ENCODE data around the gene REEP5. TPM values are rescaled to one million over a fixed set of nuclear protein-coding genes. Genes with fewer than 3 reads are reported as not detected.

The REEP5 gene
- total RNA-seq, 1 donor from 2014 or later = 96.4 TPM

DNA sequence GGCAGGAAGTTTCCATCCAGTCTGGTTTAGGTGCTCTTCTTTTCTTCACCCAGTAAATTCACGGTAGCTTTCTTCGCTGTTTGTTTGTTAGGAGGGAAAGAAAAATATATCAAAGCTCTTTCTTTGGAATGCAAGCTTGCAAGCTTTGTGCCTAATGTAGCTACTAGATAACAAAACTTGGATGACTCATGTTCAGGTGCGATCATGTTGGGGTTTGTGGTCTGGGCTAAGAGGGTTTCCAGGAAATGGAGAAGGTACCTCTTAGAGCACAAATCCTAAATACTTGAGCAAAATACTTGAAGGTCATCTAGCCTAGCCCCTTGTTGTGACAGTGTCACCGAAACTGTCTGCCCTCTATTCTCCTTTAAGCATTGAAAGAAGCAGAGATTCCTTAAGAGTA is 43.3 kb downstream of the REEP5 start:
- Histone ChIP-seq H3K36me3 (peaks cover 69% of the 10 kb centered on the region), H3K4me3 (no peak overlapping the region), H3K27me3 (ENCODE audit: low read depth) (no peaks in the 10 kb centered on the region), H3K9me3 (no peaks in the 10 kb centered on the region), H3K4me1 (no peaks in the 10 kb centered on the region), H3K27ac (no peak overlapping the region)
- peak; percentile 43 to 47 for ATAC-seq
- DNase-seq = no peak
- intact Hi-C loops (cut with DNase I) = no loop called here
- TF ChIP-seq, protein P1, sequence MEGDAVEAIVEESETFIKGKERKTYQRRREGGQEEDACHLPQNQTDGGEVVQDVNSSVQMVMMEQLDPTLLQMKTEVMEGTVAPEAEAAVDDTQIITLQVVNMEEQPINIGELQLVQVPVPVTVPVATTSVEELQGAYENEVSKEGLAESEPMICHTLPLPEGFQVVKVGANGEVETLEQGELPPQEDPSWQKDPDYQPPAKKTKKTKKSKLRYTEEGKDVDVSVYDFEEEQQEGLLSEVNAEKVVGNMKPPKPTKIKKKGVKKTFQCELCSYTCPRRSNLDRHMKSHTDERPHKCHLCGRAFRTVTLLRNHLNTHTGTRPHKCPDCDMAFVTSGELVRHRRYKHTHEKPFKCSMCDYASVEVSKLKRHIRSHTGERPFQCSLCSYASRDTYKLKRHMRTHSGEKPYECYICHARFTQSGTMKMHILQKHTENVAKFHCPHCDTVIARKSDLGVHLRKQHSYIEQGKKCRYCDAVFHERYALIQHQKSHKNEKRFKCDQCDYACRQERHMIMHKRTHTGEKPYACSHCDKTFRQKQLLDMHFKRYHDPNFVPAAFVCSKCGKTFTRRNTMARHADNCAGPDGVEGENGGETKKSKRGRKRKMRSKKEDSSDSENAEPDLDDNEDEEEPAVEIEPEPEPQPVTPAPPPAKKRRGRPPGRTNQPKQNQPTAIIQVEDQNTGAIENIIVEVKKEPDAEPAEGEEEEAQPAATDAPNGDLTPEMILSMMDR (IDR thresholded peaks at IDR 0.05) = no peak

DNA sequence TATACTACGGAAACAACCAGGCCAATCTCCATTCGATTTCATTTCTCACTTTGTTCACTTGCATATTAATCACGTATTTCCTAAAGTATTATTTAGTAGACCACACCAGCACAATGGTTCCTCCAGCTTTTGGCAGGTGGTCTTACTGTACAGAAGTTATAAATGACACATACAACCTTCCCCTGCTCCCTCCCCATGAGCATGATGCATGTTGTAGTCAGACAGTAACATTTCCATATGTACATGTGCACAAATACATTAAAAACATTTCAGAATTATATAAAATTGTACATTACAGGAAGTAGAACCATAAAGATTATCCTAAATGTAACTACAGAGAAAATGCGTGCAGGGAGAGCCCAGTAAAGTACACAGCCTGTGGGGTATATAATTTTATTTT is 43.9 kb downstream of the REEP5 start:
- intact Hi-C loops (cut with DNase I) = no loop called here

DNA sequence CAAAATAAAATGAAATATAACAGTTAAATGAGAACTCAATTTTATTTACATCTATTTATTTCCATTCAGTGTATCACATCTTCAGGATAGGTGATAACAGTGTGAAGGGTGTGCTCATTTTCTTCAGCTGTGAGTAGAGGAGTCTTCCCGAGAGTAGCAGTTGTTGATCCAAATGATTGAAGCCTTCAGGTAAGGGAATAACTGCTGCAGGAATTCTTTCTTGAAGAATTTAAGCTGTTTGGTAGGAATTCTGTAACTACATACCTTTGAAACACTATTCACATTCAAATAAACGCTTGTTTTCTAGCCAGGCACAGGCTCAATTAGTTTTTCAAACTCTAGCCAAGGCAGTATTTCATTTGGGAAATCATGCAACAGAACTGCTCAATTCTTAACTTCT is 45.7 kb downstream of the REEP5 start:
- no peaks in the 10 kb centered on the region for H3K27me3 ChIP-seq (ENCODE audit: low read depth)
- no peaks in the 10 kb centered on the region for H3K9me3 ChIP-seq
- H3K36me3 ChIP-seq = peaks cover 59% of the 10 kb centered on the region
- DNase-seq (no peak), ATAC-seq (no peak)
- TF ChIP-seq, protein P1 (IDR thresholded peaks at IDR 0.05) = no peak
- no peaks in the 10 kb centered on the region for H3K4me1 ChIP-seq
- intact Hi-C loops (cut with DNase I) = no loop called here
- H3K27ac ChIP-seq = no peak overlapping the region
- H3K4me3 ChIP-seq = no peak overlapping the region

More for the DNA sequence above, 43.9 kb downstream of the REEP5 start:
- Histone ChIP-seq H3K27ac (no peak overlapping the region), H3K36me3 (peaks cover 62% of the 10 kb centered on the region), H3K4me1 (no peaks in the 10 kb centered on the region), H3K9me3 (no peaks in the 10 kb centered on the region), H3K27me3 (ENCODE audit: low read depth) (no peaks in the 10 kb centered on the region), H3K4me3 (no peak overlapping the region)
- ATAC-seq (no peak), DNase-seq (no peak)
- TF ChIP-seq, protein P1 (IDR thresholded peaks at IDR 0.05) = no peak

DNA sequence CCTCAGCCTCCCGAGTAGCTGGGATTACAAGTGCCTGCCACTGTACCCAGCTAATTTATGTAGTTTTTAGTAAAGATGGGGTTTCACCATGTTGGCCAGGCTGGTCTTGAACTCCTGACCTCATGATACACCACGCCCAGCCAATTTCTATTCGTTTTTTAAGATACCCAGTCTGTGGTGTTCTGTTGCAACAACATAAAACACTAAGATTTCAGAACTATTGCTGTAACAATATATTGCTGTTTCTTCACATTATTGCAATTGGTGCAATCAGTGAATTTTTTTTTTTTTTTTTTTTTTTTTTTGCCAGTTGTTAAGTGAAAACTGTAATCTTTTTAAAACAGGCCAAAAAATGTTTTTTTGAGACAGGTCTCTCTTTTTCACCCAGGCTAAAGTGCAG is 51.1 kb downstream of the REEP5 start:
- H3K9me3 ChIP-seq = no peaks in the 10 kb centered on the region
- TF ChIP-seq, protein P1 (IDR thresholded peaks at IDR 0.05) = no peak
- intact Hi-C loops (cut with DNase I) = no loop called here
- H3K4me3 ChIP-seq = no peak overlapping the region
- H3K27me3 ChIP-seq (ENCODE audit: low read depth) = no peaks in the 10 kb centered on the region
- DNase-seq = no peak
- no peak overlapping the region for H3K27ac ChIP-seq
- H3K4me1 ChIP-seq = no peaks in the 10 kb centered on the region
- peaks cover 66% of the 10 kb centered on the region for H3K36me3 ChIP-seq
- no peak for ATAC-seq

DNA sequence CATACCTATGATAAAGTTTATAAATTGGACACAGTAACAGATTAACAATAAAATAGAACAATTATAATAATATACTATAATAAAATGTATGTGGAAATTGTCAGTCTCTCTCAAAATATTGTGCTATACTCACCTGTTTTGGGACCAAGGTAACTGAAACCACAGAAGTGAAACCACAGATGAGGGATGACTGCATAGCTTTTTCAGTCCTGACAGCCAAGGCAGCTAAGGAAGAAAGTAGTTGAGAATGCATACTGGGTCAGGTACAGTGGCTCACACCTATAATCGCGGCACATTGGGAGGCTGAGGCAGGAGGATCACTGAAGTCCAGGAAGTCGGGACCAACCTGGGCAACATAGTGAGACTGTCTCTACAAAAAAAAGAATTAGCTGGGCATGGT is 52.1 kb downstream of the REEP5 start:
- Histone ChIP-seq H3K4me3 (no peak overlapping the region), H3K9me3 (no peaks in the 10 kb centered on the region), H3K27ac (no peak overlapping the region), H3K4me1 (no peaks in the 10 kb centered on the region), H3K27me3 (ENCODE audit: low read depth) (no peaks in the 10 kb centered on the region), H3K36me3 (peaks cover 69% of the 10 kb centered on the region)
- DNase-seq (no peak), ATAC-seq (no peak)
- intact Hi-C loops (cut with DNase I) = no loop called here
- TF ChIP-seq, protein P1 (IDR thresholded peaks at IDR 0.05) = no peak

DNA sequence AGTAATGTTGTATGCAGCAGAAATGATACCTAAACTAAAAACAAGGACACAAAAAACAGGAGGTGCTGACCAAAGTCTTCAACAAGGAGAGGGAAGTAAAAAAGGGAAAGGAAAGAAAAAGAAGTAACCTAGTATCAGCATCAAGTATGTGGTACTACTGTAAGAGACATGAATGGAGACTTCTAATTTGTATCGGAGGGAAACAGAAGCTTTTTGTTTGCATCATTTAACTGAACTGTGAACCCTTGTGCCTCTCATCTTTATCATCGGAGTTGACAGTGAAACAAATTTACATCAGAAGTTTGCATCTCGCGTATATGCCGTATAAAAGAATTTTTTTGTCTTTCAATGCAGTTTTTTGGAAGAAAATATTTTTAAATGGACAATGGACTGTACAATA is 54.6 kb downstream of the REEP5 start:
- Histone ChIP-seq H3K4me3 (no peak overlapping the region), H3K36me3 (peaks cover 92% of the 10 kb centered on the region), H3K27me3 (ENCODE audit: low read depth) (no peaks in the 10 kb centered on the region), H3K9me3 (no peaks in the 10 kb centered on the region), H3K4me1 (peaks cover 15% of the 10 kb centered on the region), H3K27ac (no peak overlapping the region)
- no peak for ATAC-seq
- DNase-seq = no peak
- TF ChIP-seq, protein P1 (IDR thresholded peaks at IDR 0.05) = no peak
- intact Hi-C loops (cut with DNase I) = no loop called here

All from lower lobe of right lung (tissue), 2 donors.